Stimulated activated CD8-positive, alpha-beta memory T cell treated with anti-CD3 and anti-CD28 coated beads, Interleukin-4, amount 100 ng/mL, for 1 hour (primary cell): Measurements from ENCODE around the gene ARRB1.
"Not testable (repeated sequence)": the region's sequence is repeated elsewhere in the genome, so short reads cannot be mapped to it uniquely, and the experiment has no call there.

ENCODE experiments used
- DNase-seq, 2 donors: peaks; one replicate each; pipeline ENCODE4 v3.0.0-alpha.2; 2020; ENCODE audit warnings: low read depth in 2 of 2, low spot score in 1 of 2

The ARRB1 gene

GRCh38 chr11:75324189-75324588 lies 27.3 kb downstream of the ARRB1 start:
- no peak for DNase-seq

GRCh38 chr11:75323609-75324008 lies 27.9 kb downstream of the ARRB1 start:
- DNase-seq: no peak

- DNase-seq: no peak
These were observed 30.8 kb downstream of the ARRB1 start for GRCh38 chr11:75320643-75321042.

DNA sequence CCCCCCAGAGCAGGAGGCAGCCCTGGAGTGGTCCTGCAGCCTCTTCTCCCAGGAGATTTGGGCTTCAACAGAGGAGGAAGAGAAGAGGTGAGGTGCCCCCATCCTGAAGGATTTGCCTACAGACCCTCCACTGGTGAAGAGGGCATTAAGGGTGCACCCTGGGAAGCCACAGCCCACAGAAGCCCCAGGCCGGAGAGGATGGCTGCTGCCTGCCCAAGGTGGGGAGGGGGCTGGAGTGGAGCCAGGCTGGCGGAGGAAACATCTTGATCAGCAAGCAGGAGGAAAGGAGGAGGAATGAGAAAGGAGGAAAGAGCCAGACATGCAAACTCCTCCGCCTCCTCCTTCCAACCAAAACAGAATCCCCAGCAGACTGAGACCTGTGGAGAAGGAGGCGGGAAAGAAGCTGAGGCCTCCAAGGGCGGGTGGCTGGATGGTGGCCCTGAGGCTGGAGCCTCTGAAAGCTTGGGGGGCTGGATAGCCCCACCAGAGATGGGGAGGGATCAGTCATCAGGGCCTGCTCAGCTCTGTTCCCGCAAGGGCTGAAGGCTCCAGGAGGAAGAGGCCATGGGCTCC lies 31.3 kb downstream of the ARRB1 start:
- no peak for DNase-seq

GRCh38 chr11:75319035-75319877 lies 32.2 kb downstream of the ARRB1 start:
- DNase-seq: no peak

GRCh38 chr11:75317446-75318122 lies 33.9 kb downstream of the ARRB1 start:
- no peak for DNase-seq

DNA sequence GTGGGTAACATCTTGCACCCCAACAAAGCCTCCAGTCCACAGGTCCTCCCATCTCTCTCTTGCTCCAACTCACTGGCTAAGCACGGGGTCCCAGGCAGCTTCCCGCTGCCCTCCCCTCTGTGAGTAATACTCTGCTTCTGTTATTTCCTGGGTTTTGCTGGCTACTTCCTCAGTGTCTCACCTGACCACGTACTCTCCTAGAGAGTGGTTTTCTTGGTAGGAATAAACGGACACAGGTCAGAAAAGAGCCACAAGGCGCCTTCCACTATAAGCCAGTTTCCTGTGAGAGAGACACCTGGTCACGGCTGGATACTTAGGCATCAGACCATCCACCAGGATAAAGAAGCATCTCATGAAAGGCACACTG lies 36.0 kb downstream of the ARRB1 start:
- DNase-seq: no peak

- no peak for DNase-seq
These were observed 36.6 kb downstream of the ARRB1 start for GRCh38 chr11:75314771-75315438.

DNA sequence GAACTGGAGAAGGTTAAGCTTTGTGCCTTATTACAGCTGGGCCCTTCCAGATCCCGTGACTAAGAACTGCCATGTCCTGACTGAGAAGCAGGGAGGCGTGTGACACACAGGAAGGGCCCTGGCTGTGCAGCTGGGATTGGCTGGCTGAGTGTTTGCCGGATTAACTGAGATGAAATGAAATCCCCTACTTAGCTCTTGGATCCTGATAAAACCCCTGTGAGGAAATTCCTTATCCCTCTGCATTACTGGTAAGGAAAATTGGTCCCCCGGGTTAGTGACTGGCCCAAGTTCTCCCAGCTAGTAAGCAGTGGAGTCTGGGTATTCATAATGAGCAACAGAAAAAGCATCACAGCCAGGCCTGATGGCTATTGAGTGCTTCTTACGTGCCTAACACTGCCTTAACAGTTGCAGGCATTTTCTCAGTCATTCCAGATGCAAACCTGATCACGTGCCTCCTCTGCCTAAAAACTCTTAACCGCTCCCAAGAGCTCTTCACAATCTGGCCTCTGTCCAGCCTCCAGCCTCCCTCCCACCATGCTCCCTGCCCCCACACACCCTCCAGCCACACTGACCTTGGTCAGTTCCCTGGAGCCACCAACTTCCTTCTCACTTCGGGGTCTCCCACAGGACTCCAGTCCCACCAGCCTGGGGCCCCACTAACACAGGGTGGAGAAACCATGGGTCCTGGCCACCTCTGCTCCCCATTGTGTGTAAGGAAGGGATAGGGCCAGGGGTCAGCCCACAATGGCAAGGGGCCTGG lies 37.8 kb downstream of the ARRB1 start:
- no peak for DNase-seq

DNA sequence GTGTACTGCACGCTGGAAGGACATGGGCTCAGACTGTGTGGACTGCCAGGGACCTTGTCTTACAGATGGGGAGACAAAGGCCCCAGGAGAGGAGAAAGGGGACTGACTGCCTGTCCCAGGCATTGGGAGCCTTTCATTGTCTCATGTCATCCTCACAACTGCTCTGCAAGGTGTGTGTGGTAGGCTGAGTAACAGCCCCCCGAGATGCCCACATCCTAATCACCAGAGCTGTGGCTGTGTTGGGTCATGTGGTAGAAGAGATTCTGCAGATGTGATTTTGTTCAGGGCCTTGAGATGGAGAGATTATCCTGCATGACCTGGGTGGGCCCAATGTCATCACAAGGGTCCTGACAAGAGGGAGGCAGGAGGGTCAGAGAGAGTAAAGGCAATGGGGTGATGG lies 39.1 kb downstream of the ARRB1 start:
- DNase-seq: no peak

DNA sequence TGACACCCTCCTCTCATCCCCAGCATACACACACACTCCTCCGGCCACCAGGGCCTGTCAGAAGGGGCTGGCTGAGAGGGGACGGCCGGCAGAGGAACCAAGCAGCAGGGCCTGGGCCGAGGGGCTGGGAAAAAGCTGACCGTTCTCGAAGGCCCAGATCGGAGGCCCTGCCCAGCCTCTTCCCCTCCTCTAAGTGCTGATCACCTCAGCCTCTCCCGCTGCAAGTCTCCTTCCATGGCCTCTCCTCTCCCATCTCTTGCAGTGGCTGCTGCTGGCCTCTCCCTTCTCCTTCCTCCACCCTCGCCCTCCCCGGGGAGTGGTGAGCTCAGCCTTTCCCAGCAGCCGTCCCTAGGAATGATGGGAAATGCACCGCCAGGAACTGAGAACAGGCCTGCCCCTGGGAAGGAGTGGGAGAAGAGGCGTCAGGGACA lies 39.6 kb downstream of the ARRB1 start:
- DNase-seq: no peak

DNA sequence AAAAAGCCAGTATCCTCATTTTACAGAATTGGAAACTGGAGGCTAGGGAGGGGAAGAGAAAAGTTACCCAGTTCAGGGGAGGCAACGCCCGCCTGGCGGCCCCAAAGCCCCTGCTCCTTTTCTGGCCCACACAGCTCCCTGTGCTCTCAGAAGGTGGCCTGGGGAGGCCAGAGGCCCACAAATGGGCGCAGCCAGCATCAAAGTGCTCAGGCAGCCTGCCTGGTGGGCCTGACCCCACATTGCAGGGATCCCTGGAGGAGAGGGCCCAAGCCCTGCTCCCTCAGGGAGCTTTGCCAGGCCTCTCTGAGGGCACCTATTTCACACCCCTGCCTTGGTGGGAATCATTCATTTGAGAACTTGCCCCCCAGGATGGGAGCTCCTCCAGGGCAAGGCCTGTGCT lies 42.5 kb downstream of the ARRB1 start:
- no peak for DNase-seq

- no peak for DNase-seq
These were observed 43.3 kb downstream of the ARRB1 start for GRCh38 chr11:75308116-75308515.

DNA sequence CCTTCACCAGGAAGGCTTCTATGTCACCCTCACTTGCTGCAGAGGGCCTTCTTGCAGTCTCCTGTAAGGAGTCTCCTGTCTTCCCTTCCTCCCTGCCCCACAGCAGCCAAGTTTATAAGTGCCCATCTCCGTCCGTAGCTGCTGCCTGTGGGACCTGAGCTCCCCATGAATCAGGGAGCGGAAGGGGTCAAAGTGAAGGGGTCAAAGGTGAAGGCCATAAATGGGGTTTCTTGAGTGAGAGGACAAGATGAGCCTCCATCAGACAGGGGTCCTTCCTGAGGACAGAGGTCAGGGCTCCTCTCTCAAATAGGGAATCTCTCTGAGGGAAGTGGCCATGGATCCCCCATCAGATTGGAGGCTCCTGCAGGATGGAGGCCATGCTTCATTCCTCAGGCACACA lies 44.4 kb downstream of the ARRB1 start:
- DNase-seq: no peak

DNA sequence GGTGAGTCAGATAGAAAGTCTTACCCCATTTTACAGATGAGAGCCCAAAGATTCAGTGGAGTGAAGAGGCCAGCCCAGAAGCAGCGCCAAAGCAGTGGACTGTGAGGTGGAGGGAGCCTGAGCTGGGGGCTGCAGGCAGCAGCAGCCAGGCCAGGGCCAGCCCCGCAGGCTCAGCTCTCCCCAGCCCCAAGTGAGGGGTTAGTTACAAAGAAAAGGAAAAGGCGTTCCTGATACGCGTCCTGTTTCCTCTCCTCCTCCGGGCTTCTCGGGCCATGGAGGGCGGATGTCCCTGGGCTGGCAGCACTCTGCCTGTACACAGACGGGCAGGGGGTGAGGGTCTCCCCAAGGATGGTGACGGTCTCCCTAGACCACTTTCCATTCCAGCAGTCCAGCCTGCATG lies 44.9 kb downstream of the ARRB1 start:
- DNase-seq: no peak

- DNase-seq: no peak
These were observed 45.5 kb downstream of the ARRB1 start for GRCh38 chr11:75305993-75306392.

DNA sequence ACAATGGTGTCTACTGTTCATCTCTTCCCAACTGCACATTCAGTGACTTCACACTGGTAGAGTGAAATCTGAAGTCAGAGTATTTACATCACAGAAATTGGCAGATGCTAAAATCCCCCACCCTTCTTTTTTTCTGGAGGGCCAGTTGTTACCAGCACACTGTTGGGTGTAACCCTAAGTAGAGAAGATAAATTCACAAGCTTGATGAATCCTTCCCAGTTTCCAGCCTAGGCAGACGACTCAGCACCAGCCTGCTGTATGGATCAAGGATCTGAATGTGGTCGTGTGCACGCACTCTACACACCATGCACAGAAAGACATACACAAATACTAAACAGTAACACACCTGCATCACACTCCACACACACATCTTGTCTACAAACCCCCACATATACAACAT lies 46.0 kb downstream of the ARRB1 start:
- no peak for DNase-seq

GRCh38 chr11:75304941-75305340 lies 46.5 kb downstream of the ARRB1 start:
- DNase-seq: not testable (repeated sequence)

GRCh38 chr11:75303544-75304224 lies 47.8 kb downstream of the ARRB1 start:
- DNase-seq: no peak

- no peak for DNase-seq
These were observed 49.1 kb downstream of the ARRB1 start for GRCh38 chr11:75302371-75302770.
